GM12874 (cell line): ENCODE results near the gene SNCG.

Source experiments
- CTCF ChIP-seq: IDR thresholded peaks from 2 replicates; pipeline ENCODE4 v1.5.1; 2011; ENCODE audit warnings: low read depth, mild to moderate bottlenecking, control low read depth, low read length, moderate library complexity; ENCODE audit not compliant: insufficient read depth

SNCG gene

GRCh38 chr10:86988520-86988919, 30.1 kb downstream of the SNCG start:
- TF ChIP-seq CTCF = no peak

DNA sequence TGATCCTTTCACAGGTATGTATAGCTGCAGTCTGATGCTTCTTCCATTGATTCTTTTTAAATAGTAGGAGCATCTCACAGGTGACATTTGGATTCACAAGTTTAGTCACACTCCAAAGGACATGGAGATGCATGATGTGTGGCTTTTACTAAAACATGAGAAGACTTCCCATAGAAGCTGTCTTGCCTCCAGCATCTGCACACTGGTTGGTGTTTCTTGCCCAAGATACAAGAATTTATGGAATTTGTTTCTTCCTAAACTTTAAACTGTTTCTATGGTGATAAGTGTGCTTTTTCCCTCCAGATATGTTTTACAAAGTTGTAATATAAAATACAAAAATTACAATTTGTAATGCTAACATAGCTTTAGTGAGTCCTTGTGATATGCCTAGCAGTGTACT, 34.1 kb downstream of the SNCG start:
- no peak for TF ChIP-seq CTCF

DNA sequence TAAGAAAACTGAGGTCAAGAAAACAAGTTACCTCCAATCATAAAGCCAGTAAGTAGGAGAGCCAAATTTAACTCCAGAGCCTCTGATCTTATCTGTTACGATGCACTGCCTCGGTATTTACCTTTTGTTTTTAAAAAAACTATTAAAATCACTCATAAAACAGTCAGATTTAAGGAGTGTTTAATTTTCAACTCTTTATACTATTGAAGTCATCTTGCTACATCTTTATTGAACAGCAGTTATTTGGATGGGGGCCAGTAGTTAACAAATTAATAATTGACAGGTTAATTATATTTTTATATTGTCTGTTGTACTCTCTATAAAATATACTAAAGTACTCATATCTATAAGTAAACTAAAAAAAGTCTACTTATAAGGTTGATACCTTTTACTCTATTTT, 34.5 kb downstream of the SNCG start:
- no peak for TF ChIP-seq CTCF

GRCh38 chr10:87000491-87000890, 42.1 kb downstream of the SNCG start:
- no peak for TF ChIP-seq CTCF
